Type B pancreatic cell (in vitro differentiated cells): ENCODE data around the gene PRTG. TPM values are rescaled to one million over a fixed set of nuclear protein-coding genes. Genes with fewer than 3 reads are reported as not detected.
"Not testable (repeated sequence)": the region's sequence is repeated elsewhere in the genome, so short reads cannot be mapped to it uniquely, and the experiment has no call there.

Experiments used
- DNase-seq: peaks from one replicate; pipeline ENCODE4 v3.0.0; 2021; ENCODE audit warnings: mixed read lengths; ENCODE audit not compliant: unreplicated experiment; ENCODE audit errors: extremely low spot score
- H3K27ac Mint-ChIP-seq: 2 replicates; pipeline ENCODE4 v1.8.0; 2021; ENCODE audit warnings: mild to moderate bottlenecking, mixed read lengths
- H3K27me3 Mint-ChIP-seq: 2 replicates; pipeline ENCODE4 v1.8.0; 2021; ENCODE audit warnings: mixed read lengths
- H3K36me3 Mint-ChIP-seq: 2 replicates; pipeline ENCODE4 v1.8.0; 2021; ENCODE audit warnings: mixed read lengths
- H3K4me1 Mint-ChIP-seq: one replicate; pipeline ENCODE4 v1.8.0; 2021; ENCODE audit warnings: mixed read lengths; ENCODE audit not compliant: unreplicated experiment
- H3K4me3 Mint-ChIP-seq: 2 replicates; pipeline ENCODE4 v1.8.0; 2021; ENCODE audit warnings: mild to moderate bottlenecking, mixed read lengths
- H3K9me3 Mint-ChIP-seq: 2 replicates; pipeline ENCODE4 v1.8.0; 2021; ENCODE audit warnings: mixed read lengths
- CTCF ChIP-seq: fragments of 200-600 bp; sonication (generic); conservative IDR thresholded peaks from 2 replicates; pipeline ENCODE4 v1.5.0; 2021; ENCODE audit warnings: antibody characterized with exemption, mild to moderate bottlenecking
- total RNA-seq: library from RNA; stranded (reverse); gene quantifications from 2 replicates; pipeline ENCODE4 v1.2.1, GENCODE V29; 2021; ENCODE audit warnings: low replicate concordance

The PRTG gene
- total RNA-seq, 1 donor from 2014 or later = 51.7 TPM

- Mint-ChIP-seq H3K4me1 (peaks cover 15% of the 10 kb centered on the region), H3K36me3 (peaks cover 4% of the 10 kb centered on the region), H3K27me3 (no peaks in the 10 kb centered on the region), H3K4me3 (no peak overlapping the region), H3K9me3 (no peaks in the 10 kb centered on the region), H3K27ac (no peak overlapping the region)
- TF ChIP-seq CTCF = no peak
- DNase-seq = no peak
These were observed 46.7 kb downstream of the PRTG start for GRCh38 chr15:55696221-55696620.

- Mint-ChIP-seq H3K4me1 (peaks cover 15% of the 10 kb centered on the region), H3K27ac (no peak overlapping the region), H3K27me3 (no peaks in the 10 kb centered on the region), H3K36me3 (peaks cover 4% of the 10 kb centered on the region), H3K4me3 (no peak overlapping the region), H3K9me3 (no peaks in the 10 kb centered on the region)
- no peak for DNase-seq
- TF ChIP-seq CTCF = no peak
These were observed 47.5 kb downstream of the PRTG start for GRCh38 chr15:55695432-55695831.

GRCh38 chr15:55694652-55695150 lies 48.3 kb downstream of the PRTG start:
- no peak for DNase-seq
- no peak overlapping the region for H3K27ac Mint-ChIP-seq
- H3K36me3 Mint-ChIP-seq = peaks cover 4% of the 10 kb centered on the region
- H3K4me1 Mint-ChIP-seq = peaks cover 15% of the 10 kb centered on the region
- peak overlapping the region; percentile 44 for H3K4me3 Mint-ChIP-seq
- no peaks in the 10 kb centered on the region for H3K9me3 Mint-ChIP-seq
- no peaks in the 10 kb centered on the region for H3K27me3 Mint-ChIP-seq
- no peak for TF ChIP-seq CTCF

- Mint-ChIP-seq H3K4me1 (peaks cover 22% of the 10 kb centered on the region), H3K36me3 (peaks cover 12% of the 10 kb centered on the region)
- H3K4me3 Mint-ChIP-seq, H3K27me3 Mint-ChIP-seq, H3K9me3 Mint-ChIP-seq, DNase-seq, H3K27ac Mint-ChIP-seq: not testable (repeated sequence)
These were observed 49.8 kb downstream of the PRTG start for GRCh38 chr15:55693116-55693515.

- Mint-ChIP-seq H3K9me3 (no peaks in the 10 kb centered on the region), H3K36me3 (peaks cover 26% of the 10 kb centered on the region), H3K4me3 (no peak overlapping the region), H3K4me1 (peaks cover 33% of the 10 kb centered on the region), H3K27ac (peak overlapping the region; percentile 11), H3K27me3 (no peaks in the 10 kb centered on the region)
- no peak for TF ChIP-seq CTCF
- DNase-seq = no peak
These were observed 55.2 kb downstream of the PRTG start for GRCh38 chr15:55687792-55688191.

- DNase-seq = no peak
- Mint-ChIP-seq H3K4me3 (no peak overlapping the region), H3K36me3 (peaks cover 24% of the 10 kb centered on the region), H3K9me3 (no peaks in the 10 kb centered on the region), H3K27ac (no peak overlapping the region), H3K27me3 (no peaks in the 10 kb centered on the region), H3K4me1 (peaks cover 28% of the 10 kb centered on the region)
- TF ChIP-seq CTCF = no peak
These were observed 57.7 kb downstream of the PRTG start for GRCh38 chr15:55685286-55685685.
